Testis (tissue), 2 donors: ENCODE measurements around the gene PBX1.

ENCODE experiments used
- CTCF ChIP-seq, 3 experiments: fragments of 450-650 bp in 2 of 3; fragments of 200-600 bp in 1 of 3; sonication (generic) in 1 of 3; IDR thresholded peaks; one replicate each; pipeline ENCODE4 v1.5.1; 2016 to 2019; ENCODE audit warnings: antibody characterized with exemption in 3 of 3, mild to moderate bottlenecking in 2 of 3, moderate library complexity in 1 of 3
- POLR2A ChIP-seq: fragments of 450-650 bp; IDR thresholded peaks from one replicate; pipeline ENCODE4 v1.6.1; 2017; ENCODE audit warnings: antibody characterized with exemption, mild to moderate bottlenecking, moderate library complexity

GRCh38 chr1:164567774-164568173, 8.8 kb downstream of the PBX1 start:
- TF ChIP-seq POLR2A (no peak), CTCF (IDR thresholded peaks at IDR 0.05) (no peak)
